GM21825 (cell line): ENCODE measurements around the gene IRF8.
"Not testable (repeated sequence)": the region's sequence is repeated elsewhere in the genome, so short reads cannot be mapped to it uniquely, and the experiment has no call there.

ENCODE experiments used
- ATAC-seq: cut with Tn5 transposase; IDR thresholded peaks from one replicate; pipeline ENCODE4 v1.9.1; 2021; ENCODE audit warnings: mild to moderate bottlenecking, moderate library complexity; ENCODE audit not compliant: unreplicated experiment

The IRF8 gene, protein sequence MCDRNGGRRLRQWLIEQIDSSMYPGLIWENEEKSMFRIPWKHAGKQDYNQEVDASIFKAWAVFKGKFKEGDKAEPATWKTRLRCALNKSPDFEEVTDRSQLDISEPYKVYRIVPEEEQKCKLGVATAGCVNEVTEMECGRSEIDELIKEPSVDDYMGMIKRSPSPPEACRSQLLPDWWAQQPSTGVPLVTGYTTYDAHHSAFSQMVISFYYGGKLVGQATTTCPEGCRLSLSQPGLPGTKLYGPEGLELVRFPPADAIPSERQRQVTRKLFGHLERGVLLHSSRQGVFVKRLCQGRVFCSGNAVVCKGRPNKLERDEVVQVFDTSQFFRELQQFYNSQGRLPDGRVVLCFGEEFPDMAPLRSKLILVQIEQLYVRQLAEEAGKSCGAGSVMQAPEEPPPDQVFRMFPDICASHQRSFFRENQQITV

DNA sequence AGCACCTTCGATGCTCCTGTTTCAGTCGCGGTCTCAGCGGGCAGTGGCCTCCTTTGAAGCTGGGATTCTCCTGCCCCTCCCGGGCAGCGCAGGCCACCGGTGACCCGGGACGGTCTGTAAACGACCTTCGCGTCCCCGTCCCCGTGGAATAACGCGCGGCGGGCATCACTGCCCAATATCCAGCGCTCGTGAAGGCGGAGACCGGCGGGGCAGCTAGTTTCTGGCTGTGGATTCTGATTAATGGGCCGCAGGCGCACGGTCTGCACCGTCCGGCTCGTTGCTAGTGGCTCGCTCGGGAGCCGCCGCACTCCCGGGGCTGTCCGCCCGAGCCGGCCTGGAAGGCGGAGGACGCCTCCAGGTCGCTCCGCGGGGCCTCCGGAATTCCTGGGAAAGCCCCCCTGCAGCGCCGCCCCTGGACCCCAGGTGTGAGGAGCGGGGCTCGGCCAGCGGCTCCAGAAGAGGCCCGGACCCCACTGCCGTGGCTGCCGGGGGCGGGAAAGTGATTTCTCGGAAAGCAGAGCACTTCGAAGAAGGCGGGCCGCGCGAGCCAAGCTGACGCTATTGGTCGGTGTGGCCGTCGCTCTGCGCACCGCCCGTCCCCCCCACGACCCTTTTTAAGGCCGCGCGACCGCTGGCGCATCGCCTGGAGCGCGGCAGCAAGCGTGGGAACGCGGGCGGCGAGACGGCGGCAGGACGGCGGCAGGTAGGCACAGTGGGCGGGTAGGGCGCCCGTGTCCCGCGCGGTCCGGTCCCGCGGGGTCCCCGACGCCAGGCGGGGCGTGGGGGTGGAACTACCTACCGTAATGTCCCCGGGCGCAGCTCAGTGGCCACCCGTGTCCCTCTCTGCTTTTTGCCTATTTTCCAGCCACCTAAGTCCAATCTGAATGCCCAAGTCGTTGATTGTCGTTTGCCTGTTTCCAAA is at the start of gene IRF8:
Gene IRF8, plus strand, starts transcription at position 642 of the 922 bp plus-strand sequence. CDS start 3,854 bp downstream, outside the sequence.
- ATAC-seq = peak; percentile 25

DNA sequence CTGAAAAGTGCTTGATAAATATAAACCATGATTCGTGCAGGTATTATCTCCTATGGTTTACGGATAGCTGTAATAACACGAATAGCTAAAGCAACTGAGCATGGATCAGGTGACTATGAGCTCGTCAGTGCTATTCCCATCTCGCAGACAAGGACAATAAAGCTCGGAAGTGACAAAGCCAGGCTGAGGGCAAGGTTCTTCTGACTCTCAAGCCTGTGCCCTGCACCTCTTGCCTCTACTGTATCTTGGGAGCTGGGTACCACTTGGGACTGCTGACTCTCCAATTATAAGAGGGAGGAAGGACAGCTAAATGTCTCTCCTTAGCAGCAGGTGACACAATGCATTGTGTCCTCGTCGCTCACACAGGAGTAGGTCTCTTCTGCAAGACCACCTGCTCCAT is 49.6 kb upstream of the IRF8 start:
- ATAC-seq = no peak

DNA sequence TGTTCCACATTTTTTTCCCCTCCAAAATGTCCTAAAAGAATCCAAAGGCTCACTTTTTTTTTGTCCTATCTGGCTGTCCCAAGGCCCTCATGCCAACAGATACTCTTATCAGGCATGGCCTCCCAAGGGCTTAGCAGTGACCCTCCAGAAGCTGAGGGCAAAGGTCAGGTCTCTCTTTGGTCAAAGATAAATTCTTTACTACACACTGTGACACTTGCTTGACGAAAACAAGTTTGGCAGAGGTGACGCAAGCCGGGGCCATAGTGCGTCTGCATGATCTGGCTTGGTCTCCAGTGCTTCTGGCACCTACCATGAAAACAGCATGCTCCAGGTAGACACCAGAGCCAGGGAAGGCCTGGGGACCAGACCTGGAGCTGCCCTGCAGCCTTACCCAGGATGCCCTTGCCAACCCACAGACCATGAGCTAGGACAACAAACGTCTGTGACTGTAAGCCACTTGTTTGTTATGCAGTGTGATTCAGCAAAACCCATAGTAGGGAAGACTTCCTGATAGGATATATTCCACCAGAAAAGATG is 48.5 kb upstream of the IRF8 start:
- no peak for ATAC-seq

DNA sequence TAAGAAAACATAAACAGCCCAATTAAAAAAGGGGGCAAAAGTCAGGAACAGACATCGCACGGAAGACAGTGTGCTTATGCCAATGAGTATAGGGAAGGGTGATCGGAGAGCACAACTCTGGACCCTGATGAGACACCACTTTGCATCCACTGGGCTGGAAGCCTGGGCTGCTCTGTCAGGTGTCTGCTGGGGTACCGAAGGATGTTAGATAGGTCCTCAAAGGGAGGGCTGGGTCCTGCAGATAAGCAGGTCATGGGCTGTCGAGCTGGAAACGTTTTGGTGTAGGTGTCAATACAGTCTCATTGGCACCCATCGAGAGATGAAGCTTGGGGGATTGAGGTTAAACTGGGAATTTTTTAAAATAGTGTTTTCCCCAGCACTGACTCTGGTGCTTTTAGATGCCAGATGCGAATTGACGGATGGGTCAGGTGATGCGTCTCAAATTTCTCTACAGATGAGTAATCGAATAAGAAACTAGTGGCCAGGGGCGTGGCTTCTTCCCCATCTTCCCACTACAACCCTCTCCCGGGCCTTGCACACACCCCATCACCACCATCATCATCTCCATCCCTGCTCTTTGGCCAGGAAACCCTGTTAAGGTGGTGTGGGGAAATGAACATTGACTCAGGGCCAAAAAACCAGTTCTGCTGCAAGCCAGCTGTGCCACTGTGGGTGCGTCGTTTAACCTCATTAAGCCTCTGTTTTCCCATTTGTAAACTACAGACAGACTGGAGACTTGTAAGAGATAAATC is 47.8 kb upstream of the IRF8 start:
- ATAC-seq = no peak

DNA sequence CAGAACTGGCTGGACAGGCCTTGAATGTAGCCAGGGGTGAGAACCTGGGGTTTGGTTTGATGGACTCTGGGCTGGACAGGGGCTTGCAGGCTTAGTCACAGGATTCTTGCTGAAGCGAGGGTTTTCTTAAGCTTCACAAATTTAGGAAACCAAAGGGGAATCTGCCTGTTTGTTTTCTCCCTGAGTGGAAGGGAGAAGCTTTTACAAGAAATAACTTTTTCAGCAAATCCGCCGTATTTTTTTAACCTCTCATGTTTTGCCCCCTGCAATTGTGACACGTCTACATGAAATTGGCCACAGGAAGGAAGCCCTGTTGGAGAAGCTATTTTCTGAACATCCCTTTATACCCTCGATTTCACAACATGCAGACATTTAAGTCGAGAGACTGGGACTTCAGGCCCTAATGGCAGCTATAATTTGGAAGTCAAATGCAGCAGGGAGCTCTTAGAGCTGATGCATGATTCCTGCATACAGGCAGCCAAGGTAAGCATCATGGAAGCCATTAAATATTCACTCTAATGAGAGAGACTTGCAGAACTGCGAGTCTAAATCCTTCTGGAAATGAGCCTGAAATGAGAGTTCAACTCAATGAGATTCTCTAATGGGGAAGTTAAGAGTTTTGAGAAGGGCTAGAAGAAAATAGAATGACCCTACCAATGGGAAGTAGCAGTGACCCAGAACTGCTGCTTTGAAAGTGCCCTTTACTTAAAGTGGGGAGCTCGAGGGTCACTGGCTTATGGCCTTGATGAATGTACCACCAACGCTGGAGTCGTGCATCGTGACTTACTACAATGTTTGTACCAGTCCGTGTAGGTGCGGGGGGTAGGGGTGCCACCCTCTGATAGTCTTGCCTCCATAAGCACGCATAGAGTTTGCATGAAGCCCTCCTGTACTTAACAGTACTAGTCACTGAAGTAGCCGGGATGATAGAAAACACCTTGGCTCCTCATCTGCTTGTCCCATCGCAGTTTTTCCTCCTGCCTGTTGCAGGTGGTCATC is 45.1 kb upstream of the IRF8 start:
- no peak for ATAC-seq

DNA sequence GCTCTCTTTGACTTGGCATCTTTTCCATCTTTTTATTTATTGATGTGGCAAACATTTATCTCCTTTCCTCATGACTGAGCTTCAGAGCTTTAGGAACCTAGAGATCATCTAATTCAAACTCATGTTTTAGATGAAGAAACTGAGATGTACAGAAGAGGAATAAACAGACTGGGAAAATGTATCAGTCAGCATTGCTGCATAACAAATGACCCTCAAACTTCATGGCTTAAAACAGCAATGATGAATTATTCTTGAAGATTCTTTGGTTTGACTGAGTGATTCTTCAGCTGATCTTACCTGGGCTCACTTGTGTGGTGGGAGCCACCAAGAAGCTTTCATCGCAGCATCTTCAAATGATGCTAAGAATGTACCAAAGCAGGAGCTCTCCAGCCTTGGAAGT is 44.0 kb upstream of the IRF8 start:
- no peak for ATAC-seq

DNA sequence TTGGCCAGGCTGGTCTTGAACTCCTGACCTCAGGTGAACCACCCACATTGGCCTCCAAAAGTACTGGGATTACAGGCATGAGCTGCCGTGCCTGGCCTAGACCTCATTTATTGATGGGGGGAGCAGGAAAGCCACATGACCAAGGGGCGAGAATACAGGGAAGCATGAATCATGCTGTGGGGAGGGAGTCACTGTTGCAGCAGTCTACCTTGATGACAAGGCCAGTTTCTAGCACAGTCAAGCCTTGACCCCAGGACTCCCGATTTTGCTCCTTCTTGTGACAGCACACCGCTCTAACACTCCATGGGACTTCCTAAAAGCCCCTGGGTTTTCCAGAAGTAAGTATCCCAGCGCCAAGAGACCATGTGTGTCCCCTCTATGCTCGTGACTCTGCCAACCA is 42.9 kb upstream of the IRF8 start:
- no peak for ATAC-seq

DNA sequence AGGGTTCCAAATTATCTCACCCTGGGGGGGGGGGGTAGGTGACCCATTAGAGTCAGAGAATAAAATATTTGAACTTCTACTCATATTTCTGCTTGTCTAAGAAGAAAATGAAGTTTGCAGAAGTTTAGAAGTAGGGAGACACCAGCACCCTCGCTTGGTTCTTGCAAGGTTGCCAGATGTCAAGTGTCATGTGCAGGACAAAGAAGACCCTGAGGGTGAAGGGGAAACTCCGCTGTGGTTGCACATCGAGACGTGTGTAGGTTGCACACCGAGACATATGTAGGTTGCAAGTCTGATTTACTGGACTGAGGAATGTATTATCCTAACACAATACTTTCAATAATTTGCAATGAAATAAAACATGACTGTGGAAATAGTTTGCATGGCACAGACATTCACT is 42.4 kb upstream of the IRF8 start:
- ATAC-seq = no peak

DNA sequence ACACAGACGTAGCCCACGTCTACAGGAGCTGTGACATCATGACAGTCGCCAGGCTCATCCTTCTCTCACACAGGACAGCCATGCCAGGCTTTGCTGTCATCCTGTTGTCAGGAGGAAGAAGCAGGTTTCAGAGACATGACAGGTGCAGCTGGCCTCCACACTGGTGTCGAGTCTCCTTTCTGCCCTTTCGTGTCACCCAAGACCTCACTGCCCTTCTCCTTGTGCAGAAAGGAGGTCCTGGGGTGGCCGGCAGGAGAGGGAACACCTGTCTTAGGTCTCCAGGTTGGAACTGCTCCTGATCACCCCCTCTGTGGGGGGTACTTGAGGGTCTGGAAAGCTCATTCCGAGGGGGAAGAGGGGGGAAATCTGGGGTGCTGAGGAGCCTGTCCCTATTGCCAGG is 41.6 kb upstream of the IRF8 start:
- no peak for ATAC-seq

DNA sequence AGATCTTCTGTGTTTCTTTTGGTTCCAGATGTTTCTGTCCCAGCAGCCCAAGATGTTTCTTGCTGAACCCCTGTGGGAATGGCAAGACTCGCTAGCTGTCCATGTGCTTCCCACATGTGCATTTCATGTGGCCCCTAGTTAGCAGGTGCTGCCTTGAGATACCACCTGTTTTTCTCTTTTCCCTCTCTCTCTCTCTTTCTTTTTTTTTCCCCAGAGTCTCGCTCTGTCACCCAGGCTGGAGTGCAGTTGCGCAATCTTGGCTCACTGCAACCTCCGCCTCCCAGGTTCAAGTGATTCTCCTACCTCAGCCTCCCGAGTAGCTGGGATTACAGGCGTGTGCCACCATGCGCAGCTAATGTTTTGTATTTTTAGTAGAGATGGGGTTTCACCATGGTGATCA is 40.4 kb upstream of the IRF8 start:
- ATAC-seq = not testable (repeated sequence)

DNA sequence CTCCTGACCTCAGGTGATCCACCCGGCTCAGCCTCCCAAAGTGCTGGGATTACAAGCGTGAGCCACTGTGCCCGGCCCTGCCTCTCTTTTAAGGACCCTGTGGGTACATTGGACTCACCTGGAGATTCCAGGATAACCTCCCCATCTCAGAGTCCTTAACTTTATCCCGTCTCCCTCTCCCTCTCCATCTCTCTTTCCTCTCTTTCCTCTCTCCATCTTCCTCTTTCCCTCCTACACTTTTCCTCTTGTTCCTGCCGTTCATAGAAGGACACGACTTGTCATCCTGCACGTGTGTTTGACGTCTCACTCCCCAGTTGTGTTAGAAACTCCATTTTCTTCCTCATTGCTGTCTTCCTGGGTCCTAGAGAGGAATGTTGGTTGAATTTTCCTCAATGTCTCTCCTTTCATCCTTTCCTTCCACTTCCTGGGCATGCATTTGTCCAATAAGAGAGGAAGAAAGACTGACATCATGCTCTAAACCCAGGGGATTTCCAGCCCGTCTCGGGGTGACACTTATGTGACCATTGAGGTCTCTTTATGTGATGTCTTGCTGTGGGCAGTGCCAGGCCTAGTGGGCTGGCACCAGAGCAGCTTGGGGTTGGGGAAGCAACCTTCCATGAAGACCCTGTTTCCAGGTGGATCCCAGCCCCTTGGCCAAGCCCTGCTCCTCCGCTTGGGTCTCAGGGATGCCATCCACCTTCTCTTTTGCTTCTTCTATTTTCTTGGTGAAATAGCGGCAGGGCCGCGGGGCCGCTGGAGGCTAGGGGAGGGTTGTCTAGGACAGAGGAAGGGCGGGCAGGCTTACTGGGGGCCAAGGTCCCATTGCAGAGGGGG is 39.8 kb upstream of the IRF8 start:
- ATAC-seq = no peak

DNA sequence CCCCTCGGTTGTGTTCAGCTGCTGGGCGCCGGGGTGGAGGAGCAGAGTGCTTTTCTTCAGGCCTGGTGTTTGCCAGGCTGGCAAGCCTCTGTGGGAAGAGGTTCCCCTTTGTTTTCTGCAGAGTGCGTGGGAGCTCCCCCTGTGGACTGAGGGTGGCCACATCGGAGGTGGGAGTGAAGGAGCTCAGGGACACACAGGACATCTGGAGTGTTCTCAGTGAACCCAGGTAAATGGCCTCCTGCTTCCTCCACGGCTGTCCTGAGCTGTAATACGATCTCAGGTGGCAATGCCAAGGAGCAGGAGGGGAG is 39.2 kb upstream of the IRF8 start:
- no peak for ATAC-seq

DNA sequence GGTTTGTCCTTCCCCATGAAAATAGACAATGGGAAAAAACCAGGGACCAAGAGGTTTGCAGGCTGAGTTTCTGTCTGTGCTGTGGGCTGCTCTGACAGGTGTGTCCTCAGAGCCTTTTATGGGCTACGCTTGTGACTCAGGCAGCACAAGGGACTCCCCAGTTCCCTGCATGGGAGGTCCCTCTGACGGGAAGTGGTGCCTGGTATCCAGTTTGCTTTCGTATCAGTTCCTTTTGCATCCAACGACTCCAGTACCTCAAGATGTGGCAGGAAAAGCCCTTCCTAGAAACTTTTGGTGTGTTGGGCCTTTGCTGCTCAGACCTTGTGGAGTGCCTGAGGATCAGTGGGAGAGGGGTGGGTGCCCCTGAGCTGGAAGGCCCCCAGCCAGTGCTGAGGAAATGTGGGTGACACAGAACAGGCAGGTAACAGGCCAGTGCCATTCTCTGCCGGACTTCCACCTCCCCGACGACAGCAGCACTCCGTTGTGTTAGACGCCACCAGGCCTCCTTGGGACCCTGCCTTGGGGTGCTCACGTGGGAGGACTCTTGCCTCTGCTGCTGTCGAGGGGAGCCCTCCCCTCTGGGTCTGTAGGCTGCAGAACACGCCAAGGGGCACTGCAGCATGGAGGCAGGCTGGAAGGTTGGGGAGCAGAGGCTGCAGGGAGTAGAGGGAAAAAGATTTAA is 38.4 kb upstream of the IRF8 start:
- ATAC-seq = no peak

DNA sequence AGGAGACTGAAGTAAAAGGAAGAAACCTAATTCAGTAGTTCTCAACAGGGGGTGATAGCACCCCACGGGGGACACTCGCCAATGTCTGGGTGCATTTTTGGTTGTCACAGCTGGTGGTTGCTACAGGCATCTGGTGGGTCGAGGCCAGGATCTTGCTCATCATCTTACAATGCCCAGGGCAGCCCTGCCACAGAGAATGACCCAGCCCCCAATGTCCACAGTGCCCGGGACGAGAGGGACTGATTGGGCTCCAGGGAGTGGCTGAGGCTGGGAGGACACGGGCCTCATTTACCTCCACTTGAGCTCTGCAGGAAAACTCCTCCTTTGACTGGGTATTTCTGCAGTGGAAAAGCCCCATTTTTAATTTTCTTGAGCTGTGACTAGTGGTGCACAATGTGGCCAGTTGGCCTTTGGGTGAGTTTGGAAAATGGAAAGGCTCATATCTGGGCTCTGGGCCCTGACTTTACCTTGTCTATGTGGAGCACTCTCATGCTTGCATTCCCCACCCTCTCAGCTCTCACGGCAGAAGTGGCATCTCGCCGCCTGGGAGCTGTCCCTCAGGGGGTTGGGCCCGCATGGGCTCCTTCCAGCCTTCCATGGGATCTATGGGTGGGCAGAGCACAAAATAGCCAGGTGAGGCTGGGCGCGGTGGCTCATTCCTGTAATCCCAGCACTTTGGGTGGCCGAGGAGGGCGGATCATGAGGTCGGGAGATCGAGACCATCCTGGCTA is 37.7 kb upstream of the IRF8 start:
- no peak for ATAC-seq

DNA sequence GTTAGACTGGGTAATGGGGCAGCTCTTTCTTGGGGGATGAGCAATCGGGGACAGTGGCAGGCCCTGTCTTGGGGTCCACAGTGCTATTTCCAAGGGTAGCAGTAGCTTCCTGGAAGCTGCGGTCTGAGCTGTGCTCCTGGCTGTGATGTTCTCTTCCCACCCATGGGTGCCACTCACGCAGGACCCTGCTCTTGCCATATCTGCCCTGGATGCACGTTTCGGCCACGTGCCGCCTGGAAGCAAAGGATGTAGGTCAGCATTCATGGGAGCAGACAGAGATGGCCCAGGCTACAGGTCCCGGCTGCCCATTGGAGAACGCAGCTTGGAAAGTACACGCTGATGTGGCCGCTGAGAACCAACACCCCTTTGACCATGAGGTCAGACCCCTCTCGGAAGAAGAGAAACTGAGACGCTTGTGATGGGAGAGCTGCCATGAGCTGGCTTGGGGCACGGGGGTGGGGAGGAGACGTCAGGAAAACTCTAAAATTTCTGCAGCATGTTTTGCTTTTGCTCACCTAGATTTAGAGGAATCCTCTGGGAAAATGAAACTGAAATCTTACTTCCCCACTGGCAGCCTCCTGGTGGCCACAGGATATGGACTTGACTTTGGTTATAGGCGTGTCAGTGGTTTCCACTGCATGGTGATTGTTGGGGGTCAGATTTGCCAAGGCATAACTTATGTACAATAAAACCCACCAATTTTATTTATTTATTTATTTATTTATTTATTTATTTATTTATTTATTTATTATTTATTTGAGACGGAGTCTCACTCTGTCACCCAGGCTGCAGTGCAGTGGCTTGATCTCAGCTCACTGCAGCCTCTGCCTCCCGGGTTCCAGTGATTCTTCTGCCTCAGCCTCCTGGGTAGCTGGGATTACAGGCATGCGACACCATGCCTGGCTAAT is 36.2 kb upstream of the IRF8 start:
- no peak for ATAC-seq

DNA sequence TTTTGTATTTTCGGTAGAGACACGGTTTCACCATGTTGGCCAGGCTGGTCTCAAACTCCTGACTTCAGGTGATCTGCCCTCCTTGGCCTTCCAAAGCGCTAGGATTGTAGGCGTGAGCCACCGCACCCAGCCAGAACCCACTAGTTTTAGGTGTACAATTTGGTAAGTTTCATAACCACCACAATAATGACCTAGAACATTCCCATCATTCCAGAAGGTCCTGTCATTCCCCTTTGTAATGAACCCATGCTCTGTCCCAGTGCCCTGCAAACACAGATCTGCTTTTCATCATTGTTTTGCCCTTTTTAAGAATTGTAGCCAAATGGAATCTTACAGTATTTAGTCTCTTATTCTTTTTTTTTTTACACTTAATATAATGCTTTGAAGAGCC is 35.6 kb upstream of the IRF8 start:
- ATAC-seq = no peak

DNA sequence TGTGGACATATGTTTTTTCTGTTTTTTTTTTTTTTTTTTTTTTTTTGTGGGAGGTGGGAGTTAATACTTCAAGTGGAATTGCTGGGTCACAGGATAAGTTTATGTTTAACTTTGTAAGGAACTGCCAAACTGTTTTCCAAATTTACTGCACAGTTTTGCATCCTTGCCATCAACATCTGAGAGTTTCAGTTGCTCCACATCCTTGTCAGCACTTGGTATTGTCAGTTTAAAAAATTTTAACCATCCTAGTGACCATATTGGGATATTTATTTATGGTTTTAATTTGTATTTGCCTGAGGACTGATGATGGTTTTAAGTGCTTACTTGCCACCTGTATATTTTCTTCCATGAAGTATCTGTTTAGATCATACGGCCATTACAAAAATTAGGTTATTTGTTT is 34.0 kb upstream of the IRF8 start:
- no peak for ATAC-seq
